ENCODE data around the gene MAL. TPM values are rescaled to one million over a fixed set of nuclear protein-coding genes. Genes with fewer than 3 reads are reported as not detected.

The MAL gene
- polyA plus RNA-seq, 1 donor from 2014 or later = not detected

GRCh38 chr2:95039363-95039762, 13.9 kb downstream of the MAL start:
- H3K4me3 ChIP-seq (ENCODE audit: low read length) = no peak overlapping the region
- no peaks in the 10 kb centered on the region for H4K20me1 ChIP-seq (ENCODE audit: insufficient read depth)
- no peak overlapping the region for H3K27ac ChIP-seq (ENCODE audit: low read length)
- H3K9ac ChIP-seq (ENCODE audit: low read length) = no peak overlapping the region
- peaks cover 8% of the 10 kb centered on the region for H3K9me3 ChIP-seq (ENCODE audit: low read length)
- no peak overlapping the region for H2AFZ ChIP-seq (ENCODE audit: low read depth, low read length)
- H3K27me3 ChIP-seq (ENCODE audit: insufficient read depth, low read depth, low read length) = no peaks in the 10 kb centered on the region
- TF ChIP-seq MXI1 (conservative IDR thresholded peaks at IDR 0.05; ENCODE audit: poor library complexity, severe bottlenecking) = no peak
- TF ChIP-seq EP300 (conservative IDR thresholded peaks at IDR 0.05; ENCODE audit: poor library complexity, severe bottlenecking) = no peak
- no peak for TF ChIP-seq CTCF (IDR thresholded peaks at IDR 0.05; ENCODE audit: poor library complexity, severe bottlenecking)
- TF ChIP-seq RAD21 (conservative IDR thresholded peaks at IDR 0.05) = no peak
- no peak for TF ChIP-seq SMC3 (conservative IDR thresholded peaks at IDR 0.05; ENCODE audit: poor library complexity)
- no peak for TF ChIP-seq POLR2AphosphoS5 (IDR thresholded peaks at IDR 0.05)
- no peak for TF ChIP-seq TAF1 (IDR thresholded peaks at IDR 0.05; ENCODE audit: low read depth)
- TF ChIP-seq REST (IDR thresholded peaks at IDR 0.05; ENCODE audit: borderline replicate concordance) = no peak
- no peak for TF ChIP-seq EZH2 (IDR thresholded peaks at IDR 0.05; ENCODE audit: borderline replicate concordance, insufficient read depth, low read length, poor library complexity, severe bottlenecking)
- no peaks in the 10 kb centered on the region for H3K79me2 ChIP-seq (replicated peaks; ENCODE audit: insufficient read depth, low read length)
- H3K4me2 ChIP-seq (ENCODE audit: low read length) = no peak overlapping the region
- H3F3A ChIP-seq (ENCODE audit: insufficient read depth, low read length, poor library complexity, severe bottlenecking) = no peaks in the 10 kb centered on the region
- no peaks in the 10 kb centered on the region for H3K36me3 ChIP-seq (ENCODE audit: insufficient read depth, low read length)
- no peaks in the 10 kb centered on the region for H3K9me2 ChIP-seq (ENCODE audit: insufficient read depth, low read length)

- no peak overlapping the region for H2AFZ ChIP-seq (ENCODE audit: low read depth, low read length)
- H3K9me3 ChIP-seq (ENCODE audit: low read length) = peaks cover 8% of the 10 kb centered on the region
- H3K27ac ChIP-seq (ENCODE audit: low read length) = no peak overlapping the region
- no peak for TF ChIP-seq SMC3 (conservative IDR thresholded peaks at IDR 0.05; ENCODE audit: poor library complexity)
- TF ChIP-seq REST (IDR thresholded peaks at IDR 0.05; ENCODE audit: borderline replicate concordance) = no peak
- TF ChIP-seq TAF1 (IDR thresholded peaks at IDR 0.05; ENCODE audit: low read depth) = no peak
- TF ChIP-seq RAD21 (conservative IDR thresholded peaks at IDR 0.05) = no peak
- no peak for TF ChIP-seq MXI1 (conservative IDR thresholded peaks at IDR 0.05; ENCODE audit: poor library complexity, severe bottlenecking)
- no peak for TF ChIP-seq CTCF (IDR thresholded peaks at IDR 0.05; ENCODE audit: poor library complexity, severe bottlenecking)
- no peak for TF ChIP-seq EP300 (conservative IDR thresholded peaks at IDR 0.05; ENCODE audit: poor library complexity, severe bottlenecking)
- H3K4me3 ChIP-seq (ENCODE audit: low read length) = no peak overlapping the region
- H4K20me1 ChIP-seq (ENCODE audit: insufficient read depth) = no peaks in the 10 kb centered on the region
- no peaks in the 10 kb centered on the region for H3K36me3 ChIP-seq (ENCODE audit: insufficient read depth, low read length)
- H3K4me2 ChIP-seq (ENCODE audit: low read length) = no peak overlapping the region
- no peaks in the 10 kb centered on the region for H3F3A ChIP-seq (ENCODE audit: insufficient read depth, low read length, poor library complexity, severe bottlenecking)
- no peaks in the 10 kb centered on the region for H3K27me3 ChIP-seq (ENCODE audit: insufficient read depth, low read depth, low read length)
- H3K9me2 ChIP-seq (ENCODE audit: insufficient read depth, low read length) = no peaks in the 10 kb centered on the region
- H3K9ac ChIP-seq (ENCODE audit: low read length) = no peak overlapping the region
- no peaks in the 10 kb centered on the region for H3K79me2 ChIP-seq (replicated peaks; ENCODE audit: insufficient read depth, low read length)
Observed at GRCh38 chr2:95039978-95040377, 14.5 kb downstream of the MAL start.

Data from neural cell (in vitro differentiated cells).